ENCODE measurements around the gene PARP9. TPM values are rescaled to one million over a fixed set of nuclear protein-coding genes. Genes with fewer than 3 reads are reported as not detected.
"Not testable (repeated sequence)": the region's sequence is repeated elsewhere in the genome, so short reads cannot be mapped to it uniquely, and the experiment has no call there.

Gene PARP9
- total RNA-seq, 1 experiment from 2014 or later = 14.8 TPM

GRCh38 chr3:122510878-122511535, 53.1 kb downstream of the PARP9 start:
- Histone ChIP-seq H3K4me3 (ENCODE audit: low read length) (no peak overlapping the region), H3K27me3 (ENCODE audit: low read length) (no peaks in the 10 kb centered on the region), H3K4me1 (ENCODE audit: insufficient read depth, low read length) (peaks cover 20% of the 10 kb centered on the region), H3K9ac (ENCODE audit: low read length) (no peak overlapping the region), H2AFZ (ENCODE audit: low read length) (no peak overlapping the region), H3K9me2 (replicated peaks; ENCODE audit: low read length) (no peaks in the 10 kb centered on the region), H3K79me2 (ENCODE audit: low read length) (peaks cover 82% of the 10 kb centered on the region), H3K4me2 (ENCODE audit: low read length) (no peak overlapping the region; the same call in 1 of the 2 replicates), H3K27ac (ENCODE audit: low read length) (no peak overlapping the region), H3F3A (ENCODE audit: low read length, unreplicated experiment) (no peaks in the 10 kb centered on the region), H3K36me3 (ENCODE audit: low read depth, low read length) (0 out of 2 replicates have a peak, but pooled peaks cover 2% of the 10 kb centered on the region), H4K20me1 (ENCODE audit: low read length) (peaks cover 64% of the 10 kb centered on the region), H3K9me3 (ENCODE audit: low read length) (no peaks in the 10 kb centered on the region)
- intact Hi-C loops (cut with micrococcal nuclease) = loop anchor here (5.0 kb wide), 1 partner anchor 49 kb away; no protein-coding TSS in a partner anchor
- no peak for TF ChIP-seq EZH2 (IDR thresholded peaks at IDR 0.05; ENCODE audit: low read length, unreplicated experiment)
- ChIA-PET POLR2A (ENCODE audit: unreplicated experiment) (no interaction called here), CTCF (no interaction called here)
- DNase-seq = no peak
- no TSS peak for BruUV-seq (replicated peaks)
- no peak for ATAC-seq

- H3K27ac ChIP-seq (ENCODE audit: low read length); DNase-seq; intact Hi-C loops (cut with micrococcal nuclease); POLR2A ChIA-PET (ENCODE audit: unreplicated experiment); H3K4me3 ChIP-seq (ENCODE audit: low read length); H2AFZ ChIP-seq (ENCODE audit: low read length); H3K9me3 ChIP-seq (ENCODE audit: low read length); CTCF ChIA-PET; ATAC-seq; H3K36me3 ChIP-seq (ENCODE audit: low read depth, low read length); BruUV-seq (replicated peaks); H3F3A ChIP-seq (ENCODE audit: low read length, unreplicated experiment); H3K4me2 ChIP-seq (ENCODE audit: low read length); H3K9ac ChIP-seq (ENCODE audit: low read length); H3K9me2 ChIP-seq (replicated peaks; ENCODE audit: low read length); H3K27me3 ChIP-seq (ENCODE audit: low read length): not testable (repeated sequence)
- Histone ChIP-seq H3K4me1 (ENCODE audit: insufficient read depth, low read length) (peaks cover 16% of the 10 kb centered on the region), H4K20me1 (ENCODE audit: low read length) (peaks cover 84% of the 10 kb centered on the region), H3K79me2 (ENCODE audit: low read length) (peaks cover 100% of the 10 kb centered on the region)
Observed at GRCh38 chr3:122508944-122509343, 55.2 kb downstream of the PARP9 start.

DNA sequence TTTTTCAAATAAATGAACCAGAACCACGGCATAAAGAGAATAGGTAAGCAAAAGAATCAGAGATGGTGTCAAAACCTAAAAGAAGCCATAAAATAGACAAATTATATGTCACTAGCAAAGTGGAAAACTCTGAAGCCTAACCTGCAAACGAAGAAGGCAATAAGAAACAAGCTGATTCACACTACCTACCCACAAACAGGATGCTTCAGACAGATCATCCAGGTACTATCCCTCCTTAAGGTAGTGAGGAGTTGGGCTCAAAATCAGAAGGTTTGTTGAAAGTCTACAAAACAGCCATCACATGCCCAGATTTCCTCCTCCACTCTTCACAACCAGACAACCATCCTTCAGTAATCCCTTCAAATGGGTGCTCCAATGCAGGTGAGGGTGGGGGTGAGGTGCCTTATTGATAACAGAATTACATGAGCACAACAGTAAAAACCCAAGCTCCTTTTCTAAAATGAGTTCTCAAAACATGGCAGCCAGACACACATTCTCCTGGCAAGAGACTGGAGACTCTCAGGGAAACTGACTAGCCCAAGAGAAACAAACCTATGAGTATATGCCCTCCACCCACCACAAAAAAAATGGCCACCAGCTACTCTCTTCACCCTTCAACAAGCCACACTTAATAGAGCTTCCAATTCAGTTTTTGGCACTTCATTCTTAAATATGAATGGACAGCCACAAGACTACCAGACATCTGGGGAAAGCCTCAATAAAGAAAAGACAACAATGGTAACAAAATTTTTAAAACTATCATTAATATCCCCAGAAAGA, 55.8 kb downstream of the PARP9 start:
- DNase-seq (no peak), ATAC-seq (no peak)
- H2AFZ ChIP-seq (ENCODE audit: low read length) = no peak overlapping the region
- no TSS peak for BruUV-seq (replicated peaks)
- peaks cover 84% of the 10 kb centered on the region for H4K20me1 ChIP-seq (ENCODE audit: low read length)
- peaks cover 13% of the 10 kb centered on the region for H3K4me1 ChIP-seq (ENCODE audit: insufficient read depth, low read length)
- no peak overlapping the region for H3K9ac ChIP-seq (ENCODE audit: low read length)
- no peak overlapping the region for H3K4me2 ChIP-seq (ENCODE audit: low read length)
- POLR2A ChIA-PET (ENCODE audit: unreplicated experiment) = no interaction called here
- intact Hi-C loops (cut with micrococcal nuclease) = no loop called here
- H3K9me2 ChIP-seq (replicated peaks; ENCODE audit: low read length) = no peaks in the 10 kb centered on the region
- H3K27ac ChIP-seq (ENCODE audit: low read length) = no peak overlapping the region
- H3K9me3 ChIP-seq (ENCODE audit: low read length) = no peaks in the 10 kb centered on the region
- TF ChIP-seq, protein P1, sequence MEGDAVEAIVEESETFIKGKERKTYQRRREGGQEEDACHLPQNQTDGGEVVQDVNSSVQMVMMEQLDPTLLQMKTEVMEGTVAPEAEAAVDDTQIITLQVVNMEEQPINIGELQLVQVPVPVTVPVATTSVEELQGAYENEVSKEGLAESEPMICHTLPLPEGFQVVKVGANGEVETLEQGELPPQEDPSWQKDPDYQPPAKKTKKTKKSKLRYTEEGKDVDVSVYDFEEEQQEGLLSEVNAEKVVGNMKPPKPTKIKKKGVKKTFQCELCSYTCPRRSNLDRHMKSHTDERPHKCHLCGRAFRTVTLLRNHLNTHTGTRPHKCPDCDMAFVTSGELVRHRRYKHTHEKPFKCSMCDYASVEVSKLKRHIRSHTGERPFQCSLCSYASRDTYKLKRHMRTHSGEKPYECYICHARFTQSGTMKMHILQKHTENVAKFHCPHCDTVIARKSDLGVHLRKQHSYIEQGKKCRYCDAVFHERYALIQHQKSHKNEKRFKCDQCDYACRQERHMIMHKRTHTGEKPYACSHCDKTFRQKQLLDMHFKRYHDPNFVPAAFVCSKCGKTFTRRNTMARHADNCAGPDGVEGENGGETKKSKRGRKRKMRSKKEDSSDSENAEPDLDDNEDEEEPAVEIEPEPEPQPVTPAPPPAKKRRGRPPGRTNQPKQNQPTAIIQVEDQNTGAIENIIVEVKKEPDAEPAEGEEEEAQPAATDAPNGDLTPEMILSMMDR (conservative IDR thresholded peaks at IDR 0.05; ENCODE audit: low read depth, low read length) = no peak
- TF ChIP-seq EZH2phosphoT487 (IDR thresholded peaks at IDR 0.05; ENCODE audit: borderline replicate concordance, low read length) (no peak), EZH2 (IDR thresholded peaks at IDR 0.05; ENCODE audit: low read length, unreplicated experiment) (no peak)
- no peak overlapping the region for H3K4me3 ChIP-seq (ENCODE audit: low read length)
- no peaks in the 10 kb centered on the region for H3K27me3 ChIP-seq (ENCODE audit: low read length)
- no peaks in the 10 kb centered on the region for H3F3A ChIP-seq (ENCODE audit: low read length, unreplicated experiment)
- H3K79me2 ChIP-seq (ENCODE audit: low read length) = peaks cover 100% of the 10 kb centered on the region
- CTCF ChIA-PET = no interaction called here
- peaks cover 9% of the 10 kb centered on the region; the same call in 1 of the 2 replicates for H3K36me3 ChIP-seq (ENCODE audit: low read depth, low read length)

Data from PC-3 (cell line).